ENCODE results near the gene RNF6.

The RNF6 gene

GRCh38 chr13:26225896-26226617 lies 3.9 kb upstream of the RNF6 start:
- Histone ChIP-seq H3K4me3 (ENCODE audit: low read depth, low read length) (no peak overlapping the region), H3K27ac (no peak overlapping the region), H3K27me3 (ENCODE audit: insufficient read depth, low read depth, severe bottlenecking) (no peaks in the 10 kb centered on the region), H3K36me3 (peaks cover 6% of the 10 kb centered on the region), H3K9me3 (ENCODE audit: severe bottlenecking) (no peaks in the 10 kb centered on the region)
- TF ChIP-seq CTCF (IDR thresholded peaks at IDR 0.05; ENCODE audit: low read depth, low read length): no peak
- DNase-seq: no peak

- no peak for TF ChIP-seq CTCF (IDR thresholded peaks at IDR 0.05; ENCODE audit: low read depth, low read length)
These were observed 469 bp upstream of the RNF6 start for GRCh38 chr13:26222520-26223046.

GRCh38 chr13:26221399-26221720 lies 754 bp downstream of the RNF6 start:
- Histone ChIP-seq H3K27me3 (ENCODE audit: insufficient read depth, low read depth, severe bottlenecking) (no peaks in the 10 kb centered on the region), H3K27ac (peak overlapping the region; percentile 98), H3K4me3 (ENCODE audit: low read depth, low read length) (peak overlapping the region; percentile 89), H3K9me3 (ENCODE audit: severe bottlenecking) (no peaks in the 10 kb centered on the region), H3K36me3 (peaks cover 50% of the 10 kb centered on the region)
- no peak for DNase-seq
- no peak for TF ChIP-seq CTCF (IDR thresholded peaks at IDR 0.05; ENCODE audit: low read depth, low read length)

More at GRCh38 chr13:26222520-26223046, 469 bp upstream of the RNF6 start:
- Histone ChIP-seq H3K36me3 (peaks cover 38% of the 10 kb centered on the region), H3K9me3 (ENCODE audit: severe bottlenecking) (no peaks in the 10 kb centered on the region), H3K27me3 (ENCODE audit: insufficient read depth, low read depth, severe bottlenecking) (no peaks in the 10 kb centered on the region), H3K4me3 (ENCODE audit: low read depth, low read length) (peak overlapping the region; percentile 89), H3K27ac (peak overlapping the region; percentile 98)
- DNase-seq: no peak

GRCh38 chr13:26220575-26220974 lies 1.5 kb downstream of the RNF6 start:
- no peak overlapping the region; the same call in 1 of the 2 replicates for H3K27ac ChIP-seq
- peak overlapping the region; percentile 89 for H3K4me3 ChIP-seq (ENCODE audit: low read depth, low read length)
- H3K9me3 ChIP-seq (ENCODE audit: severe bottlenecking): no peaks in the 10 kb centered on the region
- H3K27me3 ChIP-seq (ENCODE audit: insufficient read depth, low read depth, severe bottlenecking): no peaks in the 10 kb centered on the region
- peaks cover 58% of the 10 kb centered on the region for H3K36me3 ChIP-seq
- no peak for TF ChIP-seq CTCF (IDR thresholded peaks at IDR 0.05; ENCODE audit: low read depth, low read length)
- no peak for DNase-seq

- no peak for TF ChIP-seq CTCF (IDR thresholded peaks at IDR 0.05; ENCODE audit: low read depth, low read length)
- H3K27ac ChIP-seq: no peak overlapping the region
- no peak overlapping the region for H3K4me3 ChIP-seq (ENCODE audit: low read depth, low read length)
- H3K36me3 ChIP-seq: peaks cover 67% of the 10 kb centered on the region
- H3K9me3 ChIP-seq (ENCODE audit: severe bottlenecking): no peaks in the 10 kb centered on the region
- H3K27me3 ChIP-seq (ENCODE audit: insufficient read depth, low read depth, severe bottlenecking): no peaks in the 10 kb centered on the region
- DNase-seq: no peak
These were observed 2.4 kb downstream of the RNF6 start for GRCh38 chr13:26219726-26220125.

- no peak for DNase-seq
- H3K9me3 ChIP-seq (ENCODE audit: severe bottlenecking): no peaks in the 10 kb centered on the region
- H3K27me3 ChIP-seq (ENCODE audit: insufficient read depth, low read depth, severe bottlenecking): no peaks in the 10 kb centered on the region
- no peak overlapping the region for H3K27ac ChIP-seq
- no peak for TF ChIP-seq CTCF (IDR thresholded peaks at IDR 0.05; ENCODE audit: low read depth, low read length)
- no peak overlapping the region for H3K4me3 ChIP-seq (ENCODE audit: low read depth, low read length)
- H3K36me3 ChIP-seq: peaks cover 92% of the 10 kb centered on the region
These were observed 6.1 kb downstream of the RNF6 start for GRCh38 chr13:26216042-26216441.
